GM12873 (cell line): Measurements from ENCODE around the gene NAT10.

Source experiments
- TF ChIP-seq, protein P1 (sequence below): IDR thresholded peaks from 2 replicates; pipeline ENCODE4 v1.5.1; 2012; ENCODE audit warnings: low read depth, mild to moderate bottlenecking, moderate library complexity, low read length, control low read depth; ENCODE audit not compliant: insufficient read depth; ENCODE audit errors: missing control alignments

NAT10 gene

GRCh38 chr11:34105079-34105956, at the start of gene NAT10:
NAT10 (plus strand) TSS chr11:34105629; CDS start chr11:34108226, 2,597 bp downstream.
- TF ChIP-seq, protein P1, sequence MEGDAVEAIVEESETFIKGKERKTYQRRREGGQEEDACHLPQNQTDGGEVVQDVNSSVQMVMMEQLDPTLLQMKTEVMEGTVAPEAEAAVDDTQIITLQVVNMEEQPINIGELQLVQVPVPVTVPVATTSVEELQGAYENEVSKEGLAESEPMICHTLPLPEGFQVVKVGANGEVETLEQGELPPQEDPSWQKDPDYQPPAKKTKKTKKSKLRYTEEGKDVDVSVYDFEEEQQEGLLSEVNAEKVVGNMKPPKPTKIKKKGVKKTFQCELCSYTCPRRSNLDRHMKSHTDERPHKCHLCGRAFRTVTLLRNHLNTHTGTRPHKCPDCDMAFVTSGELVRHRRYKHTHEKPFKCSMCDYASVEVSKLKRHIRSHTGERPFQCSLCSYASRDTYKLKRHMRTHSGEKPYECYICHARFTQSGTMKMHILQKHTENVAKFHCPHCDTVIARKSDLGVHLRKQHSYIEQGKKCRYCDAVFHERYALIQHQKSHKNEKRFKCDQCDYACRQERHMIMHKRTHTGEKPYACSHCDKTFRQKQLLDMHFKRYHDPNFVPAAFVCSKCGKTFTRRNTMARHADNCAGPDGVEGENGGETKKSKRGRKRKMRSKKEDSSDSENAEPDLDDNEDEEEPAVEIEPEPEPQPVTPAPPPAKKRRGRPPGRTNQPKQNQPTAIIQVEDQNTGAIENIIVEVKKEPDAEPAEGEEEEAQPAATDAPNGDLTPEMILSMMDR = peak; percentile 40

- TF ChIP-seq, protein P1 = no peak
Observed at GRCh38 chr11:34056672-34057071, 48.8 kb upstream of the NAT10 start.

- TF ChIP-seq, protein P1 = no peak
Observed at GRCh38 chr11:34063061-34063795, 42.2 kb upstream of the NAT10 start.

GRCh38 chr11:34064291-34064690, 41.1 kb upstream of the NAT10 start:
- TF ChIP-seq, protein P1 = no peak

GRCh38 chr11:34065505-34066203, 39.8 kb upstream of the NAT10 start:
- TF ChIP-seq, protein P1 = peak; percentile 37

DNA sequence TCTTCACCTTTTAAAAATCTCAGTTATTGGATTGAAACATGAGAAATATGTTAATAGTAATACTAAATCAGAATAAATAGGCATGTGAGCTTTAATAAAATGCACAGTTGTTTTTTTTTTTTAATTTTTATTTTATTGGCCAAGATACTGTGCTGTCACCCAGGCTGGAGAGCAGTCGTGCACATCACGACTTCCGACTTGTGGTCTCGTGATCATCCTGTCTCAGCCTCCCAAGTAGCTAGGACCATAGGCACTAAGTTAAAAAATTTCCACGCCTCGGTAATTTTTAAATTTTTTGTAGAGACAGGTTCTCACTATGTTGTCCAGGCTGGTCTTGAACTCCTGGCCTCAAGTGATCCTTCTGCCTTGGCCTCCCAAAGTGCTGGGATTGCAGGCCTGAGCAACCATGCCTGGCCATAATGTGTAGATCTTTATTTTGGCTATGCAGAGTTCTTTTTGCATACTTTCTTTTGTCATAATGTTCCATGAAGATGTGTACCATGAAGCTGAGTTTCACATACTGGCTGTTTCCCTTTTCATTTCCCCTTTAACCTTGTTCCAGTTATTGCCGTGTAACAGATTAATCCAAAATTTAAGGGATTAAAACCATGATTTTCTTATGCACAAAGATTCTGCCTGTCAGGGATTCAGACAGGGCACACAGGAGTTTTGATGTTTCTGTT, 37.9 kb upstream of the NAT10 start:
- TF ChIP-seq, protein P1 = no peak
